Measurements from ENCODE around the gene SIK2. TPM values are rescaled to one million over a fixed set of nuclear protein-coding genes. Genes with fewer than 3 reads are reported as not detected.

Gene SIK2
- total RNA-seq, 1 donor from 2014 or later: 16.3 TPM

DNA sequence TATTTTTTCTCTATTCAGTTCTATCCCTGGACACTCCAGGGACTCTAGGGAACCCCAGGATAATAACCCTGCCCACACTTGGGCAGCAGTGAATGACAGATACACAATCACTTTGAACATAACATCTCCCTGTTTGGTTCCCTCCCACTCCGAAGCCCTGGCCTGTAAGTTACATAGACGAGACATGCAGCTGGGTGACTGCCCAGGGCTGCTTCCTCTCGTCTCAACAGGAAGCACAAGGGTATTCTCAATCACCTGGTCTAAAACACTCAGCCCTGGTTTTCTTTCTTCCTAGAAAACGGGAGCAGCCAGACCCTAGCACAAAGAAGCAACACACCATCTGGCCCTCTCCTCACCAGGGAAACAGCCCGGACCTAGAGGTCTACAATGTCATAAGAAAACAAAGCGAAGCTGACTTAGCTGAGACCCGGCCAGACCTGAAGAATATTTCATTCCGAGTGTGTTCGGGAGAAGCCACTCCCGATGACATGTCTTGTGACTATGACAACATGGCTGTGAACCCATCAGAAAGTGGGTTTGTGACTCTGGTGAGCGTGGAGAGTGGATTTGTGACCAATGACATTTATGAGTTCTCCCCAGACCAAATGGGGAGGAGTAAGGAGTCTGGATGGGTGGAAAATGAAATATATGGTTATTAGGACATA lies 42.3 kb upstream of the SIK2 start:
- H3K9me3 Mint-ChIP-seq (ENCODE audit: unreplicated experiment): no peaks in the 10 kb centered on the region
- peaks cover 2% of the 10 kb centered on the region for H3K27me3 Mint-ChIP-seq (ENCODE audit: unreplicated experiment)
- TF ChIP-seq, protein P1, sequence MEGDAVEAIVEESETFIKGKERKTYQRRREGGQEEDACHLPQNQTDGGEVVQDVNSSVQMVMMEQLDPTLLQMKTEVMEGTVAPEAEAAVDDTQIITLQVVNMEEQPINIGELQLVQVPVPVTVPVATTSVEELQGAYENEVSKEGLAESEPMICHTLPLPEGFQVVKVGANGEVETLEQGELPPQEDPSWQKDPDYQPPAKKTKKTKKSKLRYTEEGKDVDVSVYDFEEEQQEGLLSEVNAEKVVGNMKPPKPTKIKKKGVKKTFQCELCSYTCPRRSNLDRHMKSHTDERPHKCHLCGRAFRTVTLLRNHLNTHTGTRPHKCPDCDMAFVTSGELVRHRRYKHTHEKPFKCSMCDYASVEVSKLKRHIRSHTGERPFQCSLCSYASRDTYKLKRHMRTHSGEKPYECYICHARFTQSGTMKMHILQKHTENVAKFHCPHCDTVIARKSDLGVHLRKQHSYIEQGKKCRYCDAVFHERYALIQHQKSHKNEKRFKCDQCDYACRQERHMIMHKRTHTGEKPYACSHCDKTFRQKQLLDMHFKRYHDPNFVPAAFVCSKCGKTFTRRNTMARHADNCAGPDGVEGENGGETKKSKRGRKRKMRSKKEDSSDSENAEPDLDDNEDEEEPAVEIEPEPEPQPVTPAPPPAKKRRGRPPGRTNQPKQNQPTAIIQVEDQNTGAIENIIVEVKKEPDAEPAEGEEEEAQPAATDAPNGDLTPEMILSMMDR (IDR thresholded peaks at IDR 0.05; ENCODE audit: unreplicated experiment): no peak
- H3K27ac Mint-ChIP-seq (ENCODE audit: unreplicated experiment): no peak overlapping the region
- peaks cover 41% of the 10 kb centered on the region for H3K36me3 Mint-ChIP-seq (ENCODE audit: low read depth, unreplicated experiment)
- DNase-seq (ENCODE audit: low spot score): no peak
- H3K4me3 Mint-ChIP-seq (ENCODE audit: unreplicated experiment): no peak overlapping the region
- peaks cover 7% of the 10 kb centered on the region for H3K4me1 Mint-ChIP-seq (ENCODE audit: unreplicated experiment)

DNA sequence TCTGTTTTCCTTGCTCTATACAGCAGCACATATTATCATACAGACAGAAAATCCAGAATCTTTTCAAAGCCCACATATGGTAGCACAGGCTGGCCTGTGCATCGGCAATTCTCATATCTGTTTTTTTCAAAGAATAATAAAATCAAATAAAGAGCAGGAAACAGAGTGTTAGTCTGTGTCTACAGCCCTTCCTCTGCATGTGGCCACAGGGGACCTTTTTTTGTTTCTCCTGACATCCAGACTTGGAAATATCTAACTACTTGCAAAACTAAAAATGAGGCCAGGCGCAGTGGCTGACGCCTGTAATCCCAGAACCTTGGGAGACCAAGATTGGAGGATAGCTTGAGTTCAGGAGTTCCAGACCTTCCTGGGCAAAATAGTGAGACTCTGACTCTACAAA lies 41.4 kb upstream of the SIK2 start:
- TF ChIP-seq, protein P1 (IDR thresholded peaks at IDR 0.05; ENCODE audit: unreplicated experiment): no peak

DNA sequence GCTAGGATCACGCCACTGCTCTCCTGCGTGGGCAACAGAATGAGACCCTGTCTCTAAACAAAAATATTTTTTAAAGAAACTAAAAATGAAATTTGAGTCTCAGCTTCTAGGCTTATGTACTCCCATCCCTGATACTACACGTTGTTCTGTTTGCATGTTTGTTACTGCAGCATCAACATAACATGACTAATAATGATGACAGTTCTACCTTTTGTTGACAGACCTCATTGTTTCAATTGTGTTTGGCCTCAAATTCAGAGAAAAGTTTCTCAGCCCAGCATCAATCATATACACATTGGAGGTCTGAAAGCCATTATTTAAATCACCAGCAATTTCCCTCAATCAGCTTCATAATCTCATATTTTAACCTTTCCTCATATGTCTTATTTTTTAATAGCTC lies 40.9 kb upstream of the SIK2 start:
- no peak for DNase-seq (ENCODE audit: low spot score)
- peaks cover 7% of the 10 kb centered on the region for H3K4me1 Mint-ChIP-seq (ENCODE audit: unreplicated experiment)
- no peak overlapping the region for H3K4me3 Mint-ChIP-seq (ENCODE audit: unreplicated experiment)
- no peaks in the 10 kb centered on the region for H3K9me3 Mint-ChIP-seq (ENCODE audit: unreplicated experiment)
- TF ChIP-seq, protein P1 (IDR thresholded peaks at IDR 0.05; ENCODE audit: unreplicated experiment): no peak
- peaks cover 2% of the 10 kb centered on the region for H3K27me3 Mint-ChIP-seq (ENCODE audit: unreplicated experiment)
- H3K36me3 Mint-ChIP-seq (ENCODE audit: low read depth, unreplicated experiment): peaks cover 27% of the 10 kb centered on the region
- no peak overlapping the region for H3K27ac Mint-ChIP-seq (ENCODE audit: unreplicated experiment)

More for the DNA sequence above, 41.4 kb upstream of the SIK2 start:
- no peak for DNase-seq (ENCODE audit: low spot score)
- Mint-ChIP-seq H3K27me3 (ENCODE audit: unreplicated experiment) (peaks cover 2% of the 10 kb centered on the region), H3K9me3 (ENCODE audit: unreplicated experiment) (no peaks in the 10 kb centered on the region), H3K27ac (ENCODE audit: unreplicated experiment) (no peak overlapping the region), H3K36me3 (ENCODE audit: low read depth, unreplicated experiment) (peaks cover 32% of the 10 kb centered on the region), H3K4me3 (ENCODE audit: unreplicated experiment) (no peak overlapping the region), H3K4me1 (ENCODE audit: unreplicated experiment) (peaks cover 7% of the 10 kb centered on the region)

DNA sequence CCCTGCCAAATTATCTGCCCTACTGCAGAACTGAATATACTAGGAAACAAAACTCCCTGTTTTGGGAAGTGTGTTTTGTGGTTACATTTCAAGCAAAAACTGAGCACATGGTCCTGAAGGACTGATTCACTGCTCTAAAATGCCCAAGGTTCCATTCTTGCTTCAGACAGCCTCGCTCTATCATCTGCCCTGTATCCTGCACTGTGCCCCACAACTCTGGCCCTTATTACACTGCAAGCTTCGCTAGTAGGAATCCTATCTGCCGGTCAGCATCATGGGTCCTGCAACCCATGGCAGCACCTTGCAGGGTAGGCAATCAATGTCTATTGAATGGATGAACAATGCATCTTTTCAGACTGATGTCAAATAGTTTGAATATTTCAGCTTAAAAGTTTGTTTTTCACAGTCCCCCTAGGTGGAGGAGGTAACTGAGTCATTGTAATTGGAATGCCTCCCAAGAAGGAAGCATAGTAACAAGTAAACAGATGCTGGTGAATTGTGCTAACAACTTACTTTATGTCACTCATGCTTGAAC lies 40.4 kb upstream of the SIK2 start:
- H3K27me3 Mint-ChIP-seq (ENCODE audit: unreplicated experiment): peaks cover 2% of the 10 kb centered on the region
- H3K9me3 Mint-ChIP-seq (ENCODE audit: unreplicated experiment): no peaks in the 10 kb centered on the region
- no peak for DNase-seq (ENCODE audit: low spot score)
- H3K4me3 Mint-ChIP-seq (ENCODE audit: unreplicated experiment): no peak overlapping the region
- H3K36me3 Mint-ChIP-seq (ENCODE audit: low read depth, unreplicated experiment): peaks cover 22% of the 10 kb centered on the region
- peaks cover 7% of the 10 kb centered on the region for H3K4me1 Mint-ChIP-seq (ENCODE audit: unreplicated experiment)
- TF ChIP-seq, protein P1 (IDR thresholded peaks at IDR 0.05; ENCODE audit: unreplicated experiment): no peak
- no peak overlapping the region for H3K27ac Mint-ChIP-seq (ENCODE audit: unreplicated experiment)

DNA sequence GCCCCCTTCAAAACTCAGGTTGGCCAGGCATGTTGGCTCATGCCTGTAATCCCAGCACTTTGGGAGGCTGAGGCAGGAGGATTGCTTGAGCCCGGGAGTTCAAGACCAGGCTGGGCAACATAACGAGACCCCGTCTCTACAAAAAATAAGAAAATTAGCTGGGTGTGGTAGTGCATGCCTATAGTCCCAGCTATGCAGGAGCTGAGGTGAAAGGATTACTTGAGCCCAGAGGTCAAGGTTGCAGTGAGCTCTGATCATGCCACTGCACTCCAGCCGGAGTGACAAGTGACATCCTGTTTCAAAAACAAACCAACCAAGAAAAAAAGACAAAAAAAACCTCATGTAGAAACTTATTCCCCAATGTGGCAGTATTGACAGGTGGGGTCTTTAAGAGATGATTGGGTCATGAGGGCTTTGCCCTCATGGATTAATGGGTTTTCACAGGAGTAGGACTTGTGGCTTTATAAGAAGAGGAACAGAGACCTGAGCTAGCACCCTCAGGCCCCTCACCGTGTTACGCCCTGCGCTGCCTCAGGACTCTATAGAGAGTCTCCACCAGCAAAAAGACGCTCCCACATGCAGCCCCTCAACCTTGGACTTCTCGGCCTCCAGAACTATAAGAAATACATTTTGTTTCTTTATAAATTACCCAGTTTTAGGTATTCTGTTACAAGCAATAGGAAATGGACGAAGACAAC lies 39.4 kb upstream of the SIK2 start:
- H3K4me3 Mint-ChIP-seq (ENCODE audit: unreplicated experiment): no peak overlapping the region
- no peak for DNase-seq (ENCODE audit: low spot score)
- peaks cover 7% of the 10 kb centered on the region for H3K4me1 Mint-ChIP-seq (ENCODE audit: unreplicated experiment)
- peaks cover 14% of the 10 kb centered on the region for H3K36me3 Mint-ChIP-seq (ENCODE audit: low read depth, unreplicated experiment)
- no peaks in the 10 kb centered on the region for H3K9me3 Mint-ChIP-seq (ENCODE audit: unreplicated experiment)
- TF ChIP-seq, protein P1 (IDR thresholded peaks at IDR 0.05; ENCODE audit: unreplicated experiment): no peak
- H3K27ac Mint-ChIP-seq (ENCODE audit: unreplicated experiment): no peak overlapping the region
- peaks cover 2% of the 10 kb centered on the region for H3K27me3 Mint-ChIP-seq (ENCODE audit: unreplicated experiment)

Data from endothelial cell (in vitro differentiated cells).